ENCODE results near the gene HSD17B12. TPM values are rescaled to one million over a fixed set of nuclear protein-coding genes. Genes with fewer than 3 reads are reported as not detected.

The HSD17B12 gene
- total RNA-seq, 2 experiments from 2014 or later, result 70.9 to 138 TPM

DNA sequence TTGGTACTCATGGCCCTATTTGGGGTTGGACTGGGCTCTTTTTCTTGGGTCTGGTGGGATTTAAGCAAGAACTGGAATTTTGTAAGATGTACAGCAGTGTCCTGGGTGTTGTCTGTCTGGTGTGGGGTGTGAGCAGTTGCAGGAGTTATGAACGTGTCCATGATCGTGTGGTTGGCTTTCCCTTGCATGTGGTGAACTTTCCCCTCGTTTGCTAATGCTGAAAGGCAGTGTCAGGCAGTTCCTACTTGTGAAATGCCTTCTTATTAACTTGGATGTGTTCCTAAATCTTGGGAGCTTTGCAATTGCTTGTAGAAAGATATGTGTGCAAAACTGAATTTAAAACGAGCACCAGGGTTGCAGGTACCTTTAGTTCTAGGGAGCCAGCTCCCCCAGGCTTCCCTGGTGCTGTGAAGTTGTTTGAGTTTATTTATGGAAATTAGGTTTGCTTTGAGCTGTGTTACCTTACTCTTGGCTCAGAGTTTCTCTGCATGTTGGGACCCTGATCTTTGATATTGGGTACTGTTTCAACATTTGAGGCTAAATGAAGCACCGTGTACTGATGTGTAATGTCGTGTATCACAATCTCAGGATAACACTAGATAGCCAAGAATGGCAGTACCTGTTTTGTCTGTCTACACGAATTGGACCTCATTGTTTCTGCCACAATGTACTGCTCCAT lies 35.8 kb upstream of the HSD17B12 start:
- Histone ChIP-seq H3K27ac (ENCODE audit: low read depth, low read length, poor library complexity, severe bottlenecking) (no peak overlapping the region), H3K9me3 (ENCODE audit: low read length) (peaks cover 11% of the 10 kb centered on the region; the same call in 1 of the 2 replicates), H3K79me2 (ENCODE audit: insufficient read depth, low read depth, low read length) (peaks cover 12% of the 10 kb centered on the region; the same call in 1 of the 2 replicates), H3K9me2 (ENCODE audit: insufficient read depth, low read length) (no peaks in the 10 kb centered on the region), H3K4me1 (ENCODE audit: insufficient read depth, low read length, poor library complexity, severe bottlenecking) (peaks cover 7% of the 10 kb centered on the region), H3K4me2 (ENCODE audit: low read length) (peak overlapping the region; percentile 93), H3K36me3 (ENCODE audit: insufficient read depth, low read length) (no peaks in the 10 kb centered on the region; the same call in 1 of the 2 replicates), H4K20me1 (ENCODE audit: insufficient read depth, low read length) (no peaks in the 10 kb centered on the region), H3K4me3 (ENCODE audit: low read depth, low read length, poor library complexity, severe bottlenecking) (peak overlapping the region; percentile 94), H2AFZ (ENCODE audit: low read length) (peak overlapping the region; percentile 98)
- DNase-seq (ENCODE audit: low spot score), result peak; percentile 11
- POLR2A ChIA-PET, result interaction anchor here (0.6 to 1.0 kb wide), 2 partner anchors 49 to 321 kb away, joined by 3 to 4 read pairs; no protein-coding TSS in a partner anchor
- no TSS peak for BruUV-seq (replicated peaks)
- TF ChIP-seq EZH2phosphoT487 (IDR thresholded peaks at IDR 0.05; ENCODE audit: borderline replicate concordance, low read depth, low read length), result no peak
- TF ChIP-seq, protein P1, sequence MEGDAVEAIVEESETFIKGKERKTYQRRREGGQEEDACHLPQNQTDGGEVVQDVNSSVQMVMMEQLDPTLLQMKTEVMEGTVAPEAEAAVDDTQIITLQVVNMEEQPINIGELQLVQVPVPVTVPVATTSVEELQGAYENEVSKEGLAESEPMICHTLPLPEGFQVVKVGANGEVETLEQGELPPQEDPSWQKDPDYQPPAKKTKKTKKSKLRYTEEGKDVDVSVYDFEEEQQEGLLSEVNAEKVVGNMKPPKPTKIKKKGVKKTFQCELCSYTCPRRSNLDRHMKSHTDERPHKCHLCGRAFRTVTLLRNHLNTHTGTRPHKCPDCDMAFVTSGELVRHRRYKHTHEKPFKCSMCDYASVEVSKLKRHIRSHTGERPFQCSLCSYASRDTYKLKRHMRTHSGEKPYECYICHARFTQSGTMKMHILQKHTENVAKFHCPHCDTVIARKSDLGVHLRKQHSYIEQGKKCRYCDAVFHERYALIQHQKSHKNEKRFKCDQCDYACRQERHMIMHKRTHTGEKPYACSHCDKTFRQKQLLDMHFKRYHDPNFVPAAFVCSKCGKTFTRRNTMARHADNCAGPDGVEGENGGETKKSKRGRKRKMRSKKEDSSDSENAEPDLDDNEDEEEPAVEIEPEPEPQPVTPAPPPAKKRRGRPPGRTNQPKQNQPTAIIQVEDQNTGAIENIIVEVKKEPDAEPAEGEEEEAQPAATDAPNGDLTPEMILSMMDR (conservative IDR thresholded peaks at IDR 0.05; ENCODE audit: low read length), result no peak
- intact Hi-C loops (cut with micrococcal nuclease; ENCODE audit: unreplicated experiment), result loop anchor here (2.0 to 5.0 kb wide), 2 partner anchors 36 to 208 kb away; partner anchors contain the start of gene HSD17B12
- CTCF ChIA-PET (ENCODE audit: unreplicated experiment), result interaction anchor here (1.5 kb wide), 1 partner anchor 207 kb away, joined by 3 read pairs; no protein-coding TSS in a partner anchor

DNA sequence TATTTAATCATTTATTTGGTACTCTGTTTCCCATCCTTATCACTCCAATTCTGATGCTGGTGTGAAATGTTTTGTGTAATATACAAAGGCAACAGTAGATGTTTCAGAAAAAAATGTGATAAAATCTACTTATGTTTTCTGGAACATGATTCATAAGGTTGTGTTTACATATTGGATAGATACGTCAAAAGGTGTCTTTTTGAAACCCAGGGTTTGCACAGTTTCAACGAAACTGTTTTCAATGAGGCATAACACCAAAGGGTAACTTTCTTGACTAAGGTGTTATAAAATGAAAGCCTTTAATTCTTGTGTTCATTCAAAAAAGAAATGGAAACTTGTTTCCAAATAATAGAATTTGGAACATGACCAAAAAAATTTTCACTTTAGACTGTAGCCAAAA lies 33.8 kb upstream of the HSD17B12 start:
- Histone ChIP-seq H3K9me2 (ENCODE audit: insufficient read depth, low read length) (no peaks in the 10 kb centered on the region), H3K4me2 (ENCODE audit: low read length) (no peak overlapping the region), H2AFZ (ENCODE audit: low read length) (no peak overlapping the region), H3K9me3 (ENCODE audit: low read length) (peaks cover 11% of the 10 kb centered on the region; the same call in 1 of the 2 replicates), H4K20me1 (ENCODE audit: insufficient read depth, low read length) (no peaks in the 10 kb centered on the region), H3K79me2 (ENCODE audit: insufficient read depth, low read depth, low read length) (peaks cover 12% of the 10 kb centered on the region; the same call in 1 of the 2 replicates), H3K4me1 (ENCODE audit: insufficient read depth, low read length, poor library complexity, severe bottlenecking) (peaks cover 7% of the 10 kb centered on the region), H3K27ac (ENCODE audit: low read depth, low read length, poor library complexity, severe bottlenecking) (no peak overlapping the region), H3K36me3 (ENCODE audit: insufficient read depth, low read length) (no peaks in the 10 kb centered on the region; the same call in 1 of the 2 replicates), H3K4me3 (ENCODE audit: low read depth, low read length, poor library complexity, severe bottlenecking) (no peak overlapping the region)
- BruUV-seq (replicated peaks), result no TSS peak
- intact Hi-C loops (cut with micrococcal nuclease; ENCODE audit: unreplicated experiment), result no loop called here
- ChIA-PET POLR2A (interaction anchor here (0.7 kb wide), 1 partner anchor 25 kb away, joined by 4 read pairs; no protein-coding TSS in a partner anchor), CTCF (ENCODE audit: unreplicated experiment) (no interaction called here)
- no peak for TF ChIP-seq EZH2phosphoT487 (IDR thresholded peaks at IDR 0.05; ENCODE audit: borderline replicate concordance, low read depth, low read length)
- TF ChIP-seq, protein P1 (conservative IDR thresholded peaks at IDR 0.05; ENCODE audit: low read length), result no peak
- no peak for DNase-seq (ENCODE audit: low spot score)

DNA sequence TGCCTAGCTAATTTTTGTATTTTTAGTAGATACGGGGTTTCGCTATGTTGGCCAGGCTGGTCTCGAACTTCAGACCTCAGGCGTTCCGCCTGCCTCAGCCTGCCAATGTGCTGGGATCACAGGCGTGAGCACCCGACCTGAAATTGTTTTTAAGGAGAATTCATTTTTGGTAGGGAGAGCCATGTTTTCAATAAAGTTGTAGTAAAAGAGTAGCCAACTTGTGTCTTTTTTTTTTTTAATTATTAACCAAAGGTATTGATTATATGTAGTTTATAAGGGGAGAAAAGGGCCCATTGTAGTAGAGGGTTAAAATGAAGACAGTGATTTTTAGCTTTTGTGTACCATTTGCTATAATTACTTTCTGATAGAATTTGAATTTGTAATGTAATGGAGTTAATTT lies 31.6 kb upstream of the HSD17B12 start:
- TF ChIP-seq, protein P1 (conservative IDR thresholded peaks at IDR 0.05; ENCODE audit: low read length), result no peak
- no peak for TF ChIP-seq EZH2phosphoT487 (IDR thresholded peaks at IDR 0.05; ENCODE audit: borderline replicate concordance, low read depth, low read length)
- Histone ChIP-seq H3K27ac (ENCODE audit: low read depth, low read length, poor library complexity, severe bottlenecking) (no peak overlapping the region), H3K9me3 (ENCODE audit: low read length) (no peaks in the 10 kb centered on the region), H3K4me1 (ENCODE audit: insufficient read depth, low read length, poor library complexity, severe bottlenecking) (peaks cover 7% of the 10 kb centered on the region), H3K79me2 (ENCODE audit: insufficient read depth, low read depth, low read length) (peaks cover 12% of the 10 kb centered on the region; the same call in 1 of the 2 replicates), H3K36me3 (ENCODE audit: insufficient read depth, low read length) (no peaks in the 10 kb centered on the region), H3K4me2 (ENCODE audit: low read length) (no peak overlapping the region), H2AFZ (ENCODE audit: low read length) (no peak overlapping the region), H4K20me1 (ENCODE audit: insufficient read depth, low read length) (no peaks in the 10 kb centered on the region), H3K9me2 (ENCODE audit: insufficient read depth, low read length) (no peaks in the 10 kb centered on the region), H3K4me3 (ENCODE audit: low read depth, low read length, poor library complexity, severe bottlenecking) (no peak overlapping the region)
- no peak for DNase-seq (ENCODE audit: low spot score)
- BruUV-seq (replicated peaks), result no TSS peak
- intact Hi-C loops (cut with micrococcal nuclease; ENCODE audit: unreplicated experiment), result no loop called here
- ChIA-PET CTCF (ENCODE audit: unreplicated experiment) (no interaction called here), POLR2A (interaction anchor here (0.7 kb wide), 2 partner anchors 80 to 268 kb away, joined by 3 read pairs; no protein-coding TSS in a partner anchor)

Data from OCI-LY7 (cell line).